Measurements from ENCODE around the gene ZFY. TPM values are rescaled to one million over a fixed set of nuclear protein-coding genes. Genes with fewer than 3 reads are reported as not detected.

The ZFY gene
- total and polyA plus RNA-seq, 10 of the 15 experiments (the other 5 are each of a cell fraction or from before 2014, with no cell fraction given), result not detected

GRCh38 chrY:3018546-3018945, 83.4 kb downstream of the ZFY start (continued):
- TF ChIP-seq USF2 (IDR thresholded peaks at IDR 0.05; ENCODE audit: borderline replicate concordance, low read depth, low read length) (no peak), IRF4 (IDR thresholded peaks at IDR 0.05; ENCODE audit: low read depth, low read length) (no peak), TCF12 (IDR thresholded peaks at IDR 0.05; ENCODE audit: low read depth, low read length) (no peak), SMAD5 (IDR thresholded peaks at IDR 0.05; ENCODE audit: low read depth) (no peak), JUNB (IDR thresholded peaks at IDR 0.05) (no peak), STAT3 (IDR thresholded peaks at IDR 0.05; ENCODE audit: low read depth, low read length) (no peak)

GRCh38 chrY:3019584-3019983, 84.4 kb downstream of the ZFY start:
- Histone ChIP-seq H3K4me1 (ENCODE audit: control insufficient read depth, insufficient read depth, low read length) (no peaks in the 10 kb centered on the region), H4K20me1 (ENCODE audit: control insufficient read depth, insufficient read depth) (no peaks in the 10 kb centered on the region), H3K4me3 (no peak overlapping the region), H3K27me3 (replicated peaks in 1 of 2; ENCODE audit: control insufficient read depth in 2 of 2, insufficient read depth in 2 of 2, low read length in 1 of 2) (no peaks in the 10 kb centered on the region), H2AFZ (ENCODE audit: control insufficient read depth, low read depth, low read length) (no peak overlapping the region), H3K9ac (ENCODE audit: control insufficient read depth, insufficient read depth, low read length) (no peak overlapping the region), H3K9me3 (replicated peaks; ENCODE audit: control insufficient read depth, insufficient read depth, low read length) (no peaks in the 10 kb centered on the region), H3K4me2 (ENCODE audit: control insufficient read depth, insufficient read depth) (no peak overlapping the region), H3K79me2 (ENCODE audit: control insufficient read depth, insufficient read depth, low read length) (no peaks in the 10 kb centered on the region), H3K27ac (ENCODE audit: control insufficient read depth, insufficient read depth) (no peak overlapping the region), H3K36me3 (ENCODE audit: control insufficient read depth in 2 of 2, insufficient read depth in 2 of 2, low read length in 1 of 2) (no peaks in the 10 kb centered on the region)
- BruUV-seq (replicated peaks), result no TSS peak
- ChIA-PET POLR2A (no interaction called here), CTCF (no interaction called here), RAD21 (ENCODE audit: unreplicated experiment) (no interaction called here), SMC1A (ENCODE audit: uncharacterized antibody, unreplicated experiment) (no interaction called here)
- DNase-seq (ENCODE audit: low read depth, low spot score), result no peak
- ATAC-seq, result no peak
- whole genome bisulfite sequencing (ENCODE audit: insufficient coverage, insufficient replicate concordance, low lambda C conversion rate, missing lambda C conversion rate), result no CpG with 5 or more reads among the region's 11 CpGs
- no peak for FAIRE-seq
- no peak for TF ChIP-seq E2F4 (IDR thresholded peaks at IDR 0.05; ENCODE audit: low read depth, low read length)
- TF ChIP-seq BMI1 (IDR thresholded peaks at IDR 0.05; ENCODE audit: borderline replicate concordance), result no peak
- TF ChIP-seq ELK1 (IDR thresholded peaks at IDR 0.05; ENCODE audit: low read depth, low read length), result no peak
- intact Hi-C loops (cut with micrococcal nuclease; ENCODE audit: unreplicated experiment), result no loop called here
- in situ Hi-C loops (cut with MboI), result no loop called here
